Measurements from ENCODE around the gene VWA3A.

- no peak for TF ChIP-seq CTCF (IDR thresholded peaks at IDR 0.05; ENCODE audit: borderline replicate concordance, extremely low read depth, low read length, poor library complexity, severe bottlenecking)
- TF ChIP-seq EZH2 (IDR thresholded peaks at IDR 0.05; ENCODE audit: borderline replicate concordance, low read depth, low read length, severe bottlenecking) = no peak
Observed at GRCh38 chr16:22188267-22188594, 95.9 kb downstream of the VWA3A start.

Measured in DND-41 (cell line).